AG04450 (cell line): Measurements from ENCODE around the gene TMEM11. TPM values are rescaled to one million over a fixed set of nuclear protein-coding genes. Genes with fewer than 3 reads are reported as not detected.

ENCODE experiments used
- CTCF ChIA-PET: fragments of 300-600, 350-600 bp; formaldehyde crosslinking; extraction: SDS; loops from one replicate; lab custom pipeline; 2022; ENCODE audit warnings: antibody characterized with exemption, inconsistent platforms; lab: Charles Lee
- POLR2A ChIA-PET: fragments of 350-600 bp; formaldehyde crosslinking; extraction: SDS; loops from one replicate; lab custom pipeline; 2021; ENCODE audit warnings: antibody characterized with exemption, inconsistent platforms; lab: Yijun Ruan, JAX
- DNase-seq: peaks from one replicate; pipeline ENCODE4 v3.0.0-alpha.2; 2011; ENCODE audit warnings: low read depth, low spot score
- H3K27ac ChIP-seq: one replicate; pipeline ENCODE4 v1.5.1; 2012; ENCODE audit warnings: low read depth, low read length, control low read depth
- H3K27me3 ChIP-seq: one replicate; pipeline ENCODE4 v1.6.0; 2012; ENCODE audit warnings: low read length; ENCODE audit not compliant: control insufficient read depth, insufficient read depth
- H3K4me3 ChIP-seq: 2 replicates; pipeline ENCODE4 v1.5.1; 2011; ENCODE audit warnings: mild to moderate bottlenecking, low read depth, low read length, control low read depth
- H3K9me3 ChIP-seq: 2 replicates; pipeline ENCODE4 v1.5.1; 2012; ENCODE audit warnings: low read length; ENCODE audit not compliant: control insufficient read depth, insufficient read depth
- CTCF ChIP-seq: IDR thresholded peaks from 2 replicates; pipeline ENCODE4 v1.5.1; 2011; ENCODE audit warnings: low read depth, low read length, control low read depth, inconsistent platforms
- polyA plus RNA-seq: library from polyadenylated mRNA; depleted of rRNA; stranded (reverse); fragments of >200 nt; gene quantifications from 2 replicates; pipeline ENCODE4 v1.2.3, GENCODE V29; 2011

The TMEM11 gene
- polyA plus RNA-seq, 1 experiment = 27.5 TPM

- no peaks in the 10 kb centered on the region for H3K9me3 ChIP-seq
- TF ChIP-seq CTCF = no peak
- CTCF ChIA-PET = interaction anchor here (0.7 kb wide), 1 partner anchor 230 kb away, joined by 3 read pairs; no protein-coding TSS in a partner anchor
- POLR2A ChIA-PET = no interaction called here
- DNase-seq = no peak
- H3K4me3 ChIP-seq = no peak overlapping the region
- no peak overlapping the region for H3K27ac ChIP-seq
- H3K27me3 ChIP-seq = no peaks in the 10 kb centered on the region
These were observed 36.9 kb upstream of the TMEM11 start for GRCh38 chr17:21250854-21251253.

GRCh38 chr17:21249920-21250703 is 36.2 kb upstream of the TMEM11 start:
- DNase-seq = no peak

GRCh38 chr17:21249086-21249795 is 35.3 kb upstream of the TMEM11 start:
- ChIA-PET POLR2A (no interaction called here), CTCF (interaction anchor here (0.6 to 1.9 kb wide), 4 partner anchors 8 to 196 kb away, joined by 3 to 11 read pairs (median 4); no protein-coding TSS in a partner anchor)
- H3K27ac ChIP-seq = no peak overlapping the region
- no peak overlapping the region for H3K4me3 ChIP-seq
- DNase-seq = no peak
- no peaks in the 10 kb centered on the region; the same call in 1 of the 2 replicates for H3K9me3 ChIP-seq
- no peaks in the 10 kb centered on the region for H3K27me3 ChIP-seq
- TF ChIP-seq CTCF = no peak

More at GRCh38 chr17:21249920-21250703, 36.2 kb upstream of the TMEM11 start:
- TF ChIP-seq CTCF = no peak
- no peak overlapping the region for H3K4me3 ChIP-seq
- H3K9me3 ChIP-seq = no peaks in the 10 kb centered on the region; the same call in 1 of the 2 replicates
- POLR2A ChIA-PET = no interaction called here
- H3K27me3 ChIP-seq = no peaks in the 10 kb centered on the region
- CTCF ChIA-PET = interaction anchor here (0.6 to 1.9 kb wide), 5 partner anchors 9 to 195 kb away, joined by 3 to 11 read pairs (median 3); no protein-coding TSS in a partner anchor
- H3K27ac ChIP-seq = no peak overlapping the region

- POLR2A ChIA-PET = no interaction called here
- no peak for TF ChIP-seq CTCF
- CTCF ChIA-PET = interaction anchor here (1.8 kb wide), 1 partner anchor 119 kb away, joined by 4 read pairs; no protein-coding TSS in a partner anchor
These were observed 34.5 kb upstream of the TMEM11 start for GRCh38 chr17:21248500-21248899.

More at GRCh38 chr17:21248500-21248899, 34.5 kb upstream of the TMEM11 start:
- no peak overlapping the region for H3K4me3 ChIP-seq
- no peak overlapping the region for H3K27ac ChIP-seq
- H3K27me3 ChIP-seq = no peaks in the 10 kb centered on the region
- no peaks in the 10 kb centered on the region; the same call in 1 of the 2 replicates for H3K9me3 ChIP-seq
- DNase-seq = no peak
